NCI-H187 (cell line): ENCODE data around the gene ARPC1A.
A peak's percentile ranks its signal among the peaks of the same experiment; 100 is the strongest.

Experiments
- DNase-seq, 2 experiments: peaks; one replicate each; lab custom pipeline; 2025; lab: John Stamatoyannopoulos, UW

ARPC1A gene

DNA sequence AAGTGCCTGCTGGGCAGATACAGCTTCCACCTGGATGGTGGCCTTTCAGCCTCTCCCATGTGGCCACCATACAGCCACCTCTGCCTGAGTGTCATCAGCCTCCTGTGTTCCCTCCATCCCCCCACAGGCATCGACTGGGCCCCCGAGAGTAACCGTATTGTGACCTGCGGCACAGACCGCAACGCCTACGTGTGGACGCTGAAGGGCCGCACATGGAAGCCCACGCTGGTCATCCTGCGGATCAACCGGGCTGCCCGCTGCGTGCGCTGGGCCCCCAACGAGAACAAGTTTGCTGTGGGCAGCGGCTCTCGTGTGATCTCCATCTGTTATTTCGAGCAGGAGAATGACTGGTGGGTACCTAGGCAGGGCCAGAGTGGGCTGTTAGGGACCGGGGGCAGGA is 62.2 kb downstream of the ARPC1A start:
- DNase-seq = no peak

GRCh38 chr7:99389772-99390171 is 64.1 kb downstream of the ARPC1A start:
- DNase-seq = no peak

DNA sequence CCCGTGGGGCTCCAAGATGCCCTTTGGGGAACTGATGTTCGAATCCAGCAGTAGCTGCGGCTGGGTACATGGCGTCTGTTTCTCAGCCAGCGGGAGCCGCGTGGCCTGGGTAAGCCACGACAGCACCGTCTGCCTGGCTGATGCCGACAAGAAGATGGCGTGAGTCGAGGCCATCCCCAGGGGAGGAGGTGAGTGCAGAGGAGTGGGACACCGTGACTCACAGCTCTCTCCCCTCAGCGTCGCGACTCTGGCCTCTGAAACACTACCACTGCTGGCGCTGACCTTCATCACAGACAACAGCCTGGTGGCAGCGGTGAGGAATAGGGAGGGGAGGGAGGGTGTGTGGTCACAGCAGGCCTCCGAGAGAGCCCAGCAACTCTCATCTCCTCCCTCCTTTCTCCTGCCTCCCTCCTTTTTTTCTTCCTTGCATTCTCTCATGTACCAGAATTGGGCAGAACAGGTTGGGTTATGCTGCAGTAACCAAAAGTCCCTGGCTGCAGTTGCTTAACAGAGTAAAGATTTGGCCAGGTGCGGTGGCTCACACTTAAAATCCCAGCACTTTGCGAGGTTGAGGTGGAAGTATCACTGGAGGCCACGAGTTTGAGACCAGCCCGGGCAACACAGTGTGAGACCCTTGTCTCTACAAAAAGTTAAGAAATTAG is 65.4 kb downstream of the ARPC1A start:
- no peak for DNase-seq

DNA sequence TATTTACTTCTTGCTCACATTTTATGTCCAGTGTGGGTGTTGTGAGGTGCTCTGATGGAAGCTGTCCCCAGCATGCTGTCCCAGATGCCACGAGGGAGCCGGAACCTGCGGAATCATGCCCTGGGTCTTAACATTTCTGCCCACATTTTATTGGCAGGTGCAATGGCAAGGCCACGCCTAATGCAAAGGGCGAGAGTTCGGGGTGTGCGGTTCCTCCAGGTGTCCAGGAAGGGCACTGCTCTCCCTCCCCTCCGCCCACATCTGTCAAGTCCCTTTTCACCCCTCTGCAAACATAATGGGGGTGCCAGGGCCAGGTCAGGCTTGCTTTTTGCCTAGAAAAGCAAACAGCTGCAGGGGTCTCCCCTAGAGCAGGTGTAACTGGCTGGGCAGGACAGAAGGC is 66.3 kb downstream of the ARPC1A start:
- DNase-seq = no peak

DNA sequence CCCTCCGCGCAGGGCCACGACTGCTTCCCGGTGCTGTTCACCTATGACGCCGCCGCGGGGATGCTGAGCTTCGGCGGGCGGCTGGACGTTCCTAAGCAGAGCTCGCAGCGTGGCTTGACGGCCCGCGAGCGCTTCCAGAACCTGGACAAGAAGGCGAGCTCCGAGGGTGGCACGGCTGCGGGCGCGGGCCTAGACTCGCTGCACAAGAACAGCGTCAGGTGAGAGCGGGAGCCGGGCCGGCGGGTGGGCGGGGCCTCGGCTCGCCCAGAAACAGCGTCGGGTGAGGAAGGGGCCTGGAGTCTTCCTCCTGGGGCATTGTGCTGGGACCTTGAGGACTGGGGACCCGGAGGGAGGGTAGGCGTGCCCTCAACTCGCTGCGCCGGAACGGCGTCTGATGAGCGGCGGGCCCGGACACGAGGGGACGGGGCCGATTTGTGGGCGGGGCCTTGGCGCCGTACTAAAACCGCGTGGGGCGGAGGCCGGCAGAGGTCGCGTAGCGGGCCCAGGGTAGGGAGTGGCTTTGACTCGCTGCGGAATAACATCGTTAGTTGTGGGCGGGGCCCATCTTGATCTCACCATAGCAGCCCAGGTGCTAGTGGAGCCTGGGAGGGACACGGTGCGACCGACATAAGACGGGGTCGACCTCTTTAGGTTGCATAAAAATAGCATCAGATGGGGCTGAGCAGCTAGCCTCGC is 67.1 kb downstream of the ARPC1A start:
- DNase-seq = peak; percentile 92

DNA sequence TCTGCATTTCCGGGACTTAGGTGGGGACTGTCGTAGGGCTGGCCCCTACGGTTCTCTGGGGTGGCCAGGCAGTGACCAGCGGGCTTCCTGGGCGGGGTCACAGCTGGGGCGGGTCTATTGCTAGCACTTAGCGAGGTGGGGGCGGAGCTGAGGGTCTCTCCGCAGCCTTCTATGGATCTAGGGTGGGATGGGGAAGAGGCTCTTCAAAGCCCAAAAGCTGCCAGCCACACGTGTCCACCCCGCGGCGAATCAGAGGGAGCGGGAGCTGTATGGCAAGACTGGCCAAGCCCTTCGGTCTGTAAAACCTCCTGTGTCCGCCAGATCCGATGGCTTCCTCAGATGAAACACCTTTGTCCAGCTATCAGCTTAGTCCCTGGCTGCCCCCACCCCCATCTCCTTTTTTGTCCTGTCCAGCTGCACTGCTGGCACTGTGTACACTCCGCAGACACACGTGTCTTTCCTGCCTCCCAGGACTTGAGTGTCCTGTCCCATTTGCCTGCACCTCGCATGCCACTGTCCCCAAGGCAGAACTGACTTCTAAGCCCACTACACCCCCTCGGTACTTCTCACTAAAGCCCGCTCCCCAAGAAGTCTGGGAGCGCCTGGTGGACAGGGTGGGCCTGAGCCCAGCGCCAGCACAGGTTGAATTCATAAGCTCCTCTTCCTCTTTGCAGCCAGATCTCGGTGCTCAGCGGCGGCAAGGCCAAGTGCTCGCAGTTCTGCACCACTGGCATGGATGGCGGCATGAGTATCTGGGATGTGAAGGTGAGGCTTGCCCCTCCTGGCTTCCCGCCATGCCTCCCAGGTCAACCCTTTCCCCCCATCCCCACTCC is 67.9 kb downstream of the ARPC1A start:
- peak in 1 of 2 experiments; percentile 76 for DNase-seq

GRCh38 chr7:99394188-99394502 is 68.4 kb downstream of the ARPC1A start:
- no peak for DNase-seq

DNA sequence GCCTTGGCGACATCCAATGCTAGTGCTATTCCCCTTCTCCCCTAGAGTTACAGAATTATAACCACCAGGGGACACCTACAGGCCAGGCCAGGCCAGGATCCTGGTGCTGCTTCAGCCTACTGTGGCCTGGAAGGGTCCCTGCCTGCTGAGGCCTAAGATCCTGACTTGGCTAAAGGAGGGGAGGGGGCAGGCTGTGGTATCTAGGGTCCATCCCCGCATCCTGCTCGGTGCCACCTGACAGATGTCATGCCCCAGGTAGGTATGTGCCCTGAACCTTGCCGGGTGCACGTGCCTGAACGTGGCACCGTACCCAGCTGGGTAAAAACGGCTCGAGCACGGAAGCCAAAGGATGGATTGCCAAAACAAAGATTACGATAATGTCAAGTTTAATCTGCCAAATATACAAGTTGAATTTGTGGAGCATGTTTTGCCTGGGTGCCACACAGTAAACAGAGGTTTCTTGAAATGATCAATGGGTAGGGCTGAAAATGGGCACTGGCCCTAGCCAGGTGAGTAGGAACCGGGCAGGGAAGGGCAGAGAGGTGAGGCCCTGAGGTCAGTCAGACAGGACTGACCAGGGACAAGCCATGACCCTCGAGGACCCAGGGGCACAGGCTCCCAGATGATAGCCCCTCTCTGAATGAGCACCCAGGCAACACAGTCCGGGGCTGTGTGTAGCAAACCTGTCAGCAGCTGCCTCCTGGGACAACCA is 70.1 kb downstream of the ARPC1A start:
- no peak for DNase-seq

DNA sequence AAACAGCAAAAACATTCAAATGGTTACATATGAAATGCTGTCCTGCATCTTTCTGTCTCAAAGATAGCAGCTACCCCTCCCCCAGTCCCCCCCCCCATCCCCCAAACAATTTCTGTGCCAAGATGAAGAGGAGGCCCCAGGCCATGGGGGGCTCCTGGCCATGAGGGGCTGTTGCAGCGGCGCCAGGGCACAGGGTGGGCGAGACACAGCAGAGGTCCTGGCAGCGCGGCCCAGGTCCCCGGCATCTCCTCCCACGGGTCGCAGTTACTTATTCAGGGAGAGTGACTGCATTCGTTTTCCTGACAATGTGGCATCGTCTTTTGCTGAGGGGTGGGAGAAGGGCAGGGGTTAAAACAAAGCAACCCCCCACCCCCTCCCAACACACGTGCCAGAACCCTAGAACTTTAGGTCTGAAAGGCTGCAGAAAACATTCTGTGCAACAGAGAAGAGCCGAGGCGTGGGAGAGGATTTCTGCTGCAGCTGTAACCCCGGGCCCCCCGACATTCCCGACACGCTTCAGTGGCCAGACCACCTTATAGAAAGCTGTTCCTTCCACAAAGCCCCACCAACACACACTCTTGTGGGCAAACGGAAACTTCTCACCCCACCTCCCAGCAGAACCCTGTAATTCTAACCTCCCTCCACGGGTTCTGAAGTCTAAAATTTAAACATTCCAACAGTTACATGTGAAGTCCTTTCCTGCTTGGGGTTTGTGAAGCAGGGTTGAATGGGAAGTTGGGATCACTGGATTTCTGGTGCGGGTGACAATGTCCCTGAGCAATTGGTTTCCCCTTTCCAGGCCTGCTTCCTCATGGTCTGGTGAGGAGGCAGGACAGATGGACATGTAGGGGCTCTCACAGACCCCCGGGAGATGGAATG is 71.0 kb downstream of the ARPC1A start:
- no peak for DNase-seq

- no peak for DNase-seq
Observed at GRCh38 chr7:99397297-99397983, 71.7 kb downstream of the ARPC1A start.

GRCh38 chr7:99398891-99399445 is 73.3 kb downstream of the ARPC1A start:
- no peak for DNase-seq

DNA sequence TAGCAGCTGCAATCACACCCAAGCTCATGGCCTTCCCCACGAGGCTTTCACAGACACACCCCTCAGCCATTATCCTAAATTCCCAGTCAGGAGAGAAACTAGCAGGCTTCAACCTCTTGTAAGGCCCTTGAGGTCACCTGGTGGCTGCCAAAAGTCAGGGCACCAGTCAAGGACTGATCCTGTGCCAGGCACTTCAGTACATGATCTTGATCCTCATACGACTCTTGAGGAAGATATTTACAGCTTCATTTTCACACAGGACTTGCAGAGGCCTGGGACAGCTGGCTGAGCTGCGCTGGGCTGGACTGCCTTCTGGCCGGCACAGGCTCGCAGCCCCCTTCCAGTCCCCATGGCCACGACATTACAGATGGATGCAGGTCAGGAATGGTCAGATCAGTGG is 73.9 kb downstream of the ARPC1A start:
- DNase-seq = no peak

GRCh38 chr7:99402854-99403253 is 77.2 kb downstream of the ARPC1A start:
- DNase-seq = no peak

GRCh38 chr7:99403764-99404163 is 78.1 kb downstream of the ARPC1A start:
- no peak for DNase-seq

DNA sequence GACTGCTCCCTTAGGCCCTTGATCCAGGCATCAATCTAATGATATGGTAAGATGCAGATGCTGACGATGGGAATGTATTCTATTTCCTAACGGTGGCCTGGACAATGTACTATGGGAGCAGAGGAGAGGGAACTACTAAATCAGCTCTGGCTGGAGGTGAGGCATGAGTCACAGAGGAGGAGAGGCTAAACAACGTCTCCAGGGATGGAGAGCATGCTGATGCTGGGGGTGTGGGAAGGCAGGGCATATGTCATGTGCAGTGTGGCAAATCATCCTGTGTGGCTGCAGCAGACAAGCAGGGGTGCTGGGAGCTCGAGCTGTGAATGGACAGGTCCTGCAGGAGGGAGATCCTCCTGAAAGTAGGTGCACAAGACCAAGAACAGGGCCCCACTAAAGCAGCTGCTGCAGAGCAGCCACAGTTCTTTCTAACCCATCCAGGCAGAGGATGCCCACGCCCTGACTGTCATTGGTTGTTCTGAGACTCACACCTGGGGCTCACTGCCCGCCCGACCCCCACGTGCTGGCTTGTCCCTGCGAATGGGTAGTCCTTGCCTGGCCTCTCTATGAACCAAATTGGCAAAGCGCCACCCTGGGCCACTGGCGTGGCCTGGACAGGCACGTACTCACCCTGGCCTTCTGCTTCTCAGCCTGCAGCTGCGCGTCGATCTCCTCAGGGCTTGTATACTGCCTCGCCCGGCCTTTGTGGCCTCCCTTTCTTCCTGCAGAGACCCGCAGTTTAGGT is 78.7 kb downstream of the ARPC1A start:
- DNase-seq = no peak

DNA sequence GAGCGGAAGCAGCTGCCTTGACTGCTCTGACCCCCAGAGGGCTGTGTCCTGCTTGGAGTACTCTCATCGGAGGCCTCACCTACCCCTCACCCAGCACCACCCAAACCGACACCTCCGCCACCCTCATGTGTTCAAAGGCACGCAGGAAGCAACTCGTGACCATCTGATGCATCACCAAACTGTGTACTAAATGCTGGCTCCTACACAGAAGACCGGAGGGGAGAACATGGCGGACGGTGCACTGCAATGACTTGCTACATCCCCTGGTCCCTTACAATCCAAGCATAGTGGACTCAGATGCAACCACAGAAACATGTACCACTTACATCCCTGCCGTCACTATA is 79.3 kb downstream of the ARPC1A start:
- no peak for DNase-seq

- DNase-seq = no peak
Observed at GRCh38 chr7:99406557-99406956, 80.9 kb downstream of the ARPC1A start.

- DNase-seq = no peak
Observed at GRCh38 chr7:99407872-99408378, 82.2 kb downstream of the ARPC1A start.

DNA sequence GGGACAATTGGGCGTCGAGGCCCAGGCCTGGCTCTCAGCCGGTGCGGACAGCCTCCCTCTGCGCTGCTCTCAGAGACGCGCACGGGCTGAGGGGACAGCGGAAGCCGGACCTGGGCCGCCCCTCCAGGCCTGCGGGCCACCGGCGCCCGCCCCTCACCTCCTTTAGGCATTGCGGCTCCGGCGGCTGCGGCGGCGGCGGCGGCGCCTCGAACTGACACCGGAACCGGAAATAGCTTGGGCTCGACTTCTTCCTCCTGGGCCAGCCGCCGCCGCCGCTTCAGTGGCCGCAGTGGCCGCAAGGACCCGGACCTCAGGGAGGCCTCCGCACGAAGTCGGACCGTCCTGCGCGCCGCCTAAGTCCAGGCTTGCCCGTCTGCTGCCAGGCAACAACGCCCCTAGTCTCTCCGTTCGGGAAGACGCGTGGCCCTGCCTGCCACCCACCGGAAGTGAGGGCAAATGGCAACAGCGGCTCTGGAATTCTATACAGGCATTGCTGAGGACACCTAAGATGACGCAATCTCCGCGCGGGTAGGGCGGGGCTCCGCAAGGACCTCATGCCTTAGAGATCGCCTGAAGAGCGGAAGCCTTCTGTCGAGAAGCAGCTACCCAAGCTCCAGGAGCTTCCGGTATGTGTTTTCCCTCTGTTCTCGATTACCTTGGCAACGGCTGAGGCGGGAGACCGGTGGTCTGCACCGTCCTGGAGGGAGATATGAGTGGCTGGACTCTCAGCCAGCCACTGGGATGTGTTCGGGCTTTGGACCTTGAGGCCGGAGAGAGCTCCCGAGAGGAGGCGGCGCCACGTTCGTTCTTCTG is 82.9 kb downstream of the ARPC1A start, which contains the start of the genes BUD31 and PDAP1:
TSS of gene BUD31 (plus strand) at position 591 of the 813 bp plus-strand sequence. CDS start 2,124 bp downstream, outside the sequence.
TSS of gene PDAP1 (minus strand) at position 219 of the 813 bp plus-strand sequence. CDS start at position 170, 49 bp downstream.
- DNase-seq = peak; percentile 94 to 97
